HUES48 (cell line): ENCODE results near the gene CHRNB1.

ENCODE experiments used
- H3K27ac ChIP-seq: one replicate; pipeline ENCODE4 v1.7.0; 2013; ENCODE audit warnings: low read depth, low read length, inconsistent platforms
- H3K27me3 ChIP-seq: 2 replicates; pipeline ENCODE4 v1.6.1; 2013; ENCODE audit warnings: mild to moderate bottlenecking, low read length; ENCODE audit not compliant: control insufficient read depth, insufficient read depth
- H3K36me3 ChIP-seq: 2 replicates; pipeline ENCODE4 v1.6.1; 2013; ENCODE audit warnings: low read length; ENCODE audit not compliant: control insufficient read depth, insufficient read depth
- H3K4me1 ChIP-seq: 2 replicates; pipeline ENCODE4 v1.6.1; 2013; ENCODE audit warnings: mild to moderate bottlenecking, low read length; ENCODE audit not compliant: control insufficient read depth, insufficient read depth
- H3K4me3 ChIP-seq: 2 replicates; pipeline ENCODE4 v1.5.1; 2013; ENCODE audit warnings: mild to moderate bottlenecking, low read depth, low read length
- H3K9ac ChIP-seq: 2 replicates; pipeline ENCODE4 v1.6.1; 2013; ENCODE audit warnings: mild to moderate bottlenecking, low read depth, low read length, moderate library complexity
- H3K9me3 ChIP-seq: 2 replicates; pipeline ENCODE4 v1.6.1; 2013; ENCODE audit warnings: low read length; ENCODE audit not compliant: control insufficient read depth, insufficient read depth

The CHRNB1 gene

DNA sequence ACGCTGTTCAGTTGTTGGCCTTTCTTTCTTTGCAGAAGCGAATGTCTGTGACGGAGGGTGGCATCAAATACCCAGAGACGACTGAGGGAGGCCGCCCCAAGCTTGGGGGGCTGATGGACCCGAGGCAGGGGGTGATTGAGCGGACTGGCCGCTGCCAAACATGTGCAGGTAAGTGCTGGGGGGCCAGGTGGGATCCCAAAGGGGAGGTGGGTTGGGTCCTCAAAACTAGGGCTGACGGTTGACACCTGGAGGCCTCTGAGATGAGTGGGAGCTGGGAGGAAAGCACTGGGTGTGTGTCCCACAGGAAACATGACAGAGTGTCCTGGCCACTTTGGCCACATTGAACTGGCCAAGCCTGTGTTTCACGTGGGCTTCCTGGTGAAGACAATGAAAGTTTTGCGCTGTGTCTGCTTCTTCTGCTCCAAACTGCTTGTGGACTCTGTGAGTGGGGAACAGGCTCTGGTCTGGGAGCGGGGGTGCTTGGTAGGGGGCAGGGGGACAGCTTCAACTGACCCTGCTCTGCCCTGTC lies 51.1 kb downstream of the CHRNB1 start:
- Histone ChIP-seq H3K27ac (no peak overlapping the region), H3K4me3 (no peak overlapping the region), H3K27me3 (no peaks in the 10 kb centered on the region), H3K4me1 (no peaks in the 10 kb centered on the region), H3K9ac (no peak overlapping the region), H3K36me3 (peaks cover 65% of the 10 kb centered on the region), H3K9me3 (no peaks in the 10 kb centered on the region)

DNA sequence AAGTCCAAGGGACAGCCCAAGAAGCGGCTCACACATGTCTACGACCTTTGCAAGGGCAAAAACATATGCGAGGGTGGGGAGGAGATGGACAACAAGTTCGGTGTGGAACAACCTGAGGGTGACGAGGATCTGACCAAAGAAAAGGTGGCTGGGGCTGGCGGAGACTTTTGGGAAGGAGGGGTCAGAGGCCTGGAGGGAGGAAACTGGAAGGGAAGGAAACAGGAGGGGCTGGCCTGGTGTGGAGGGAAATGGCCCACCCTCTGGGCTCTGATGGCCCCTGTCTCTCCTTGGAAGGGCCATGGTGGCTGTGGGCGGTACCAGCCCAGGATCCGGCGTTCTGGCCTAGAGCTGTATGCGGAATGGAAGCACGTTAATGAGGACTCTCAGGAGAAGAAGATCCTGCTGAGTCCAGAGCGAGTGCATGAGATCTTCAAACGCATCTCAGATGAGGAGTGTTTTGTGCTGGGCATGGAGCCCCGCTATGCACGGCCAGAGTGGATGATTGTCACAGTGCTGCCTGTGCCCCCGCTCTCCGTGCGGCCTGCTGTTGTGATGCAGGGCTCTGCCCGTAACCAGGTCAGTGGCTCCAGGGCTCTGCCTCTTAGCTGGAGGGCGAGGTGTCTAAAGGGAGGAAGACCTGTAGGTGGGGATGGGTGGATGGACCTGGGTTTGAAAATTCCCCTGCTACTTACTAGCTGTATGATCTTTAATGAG lies 51.8 kb downstream of the CHRNB1 start:
- no peak overlapping the region for H3K4me3 ChIP-seq
- no peaks in the 10 kb centered on the region for H3K9me3 ChIP-seq
- H3K27me3 ChIP-seq = no peaks in the 10 kb centered on the region
- no peaks in the 10 kb centered on the region for H3K4me1 ChIP-seq
- H3K36me3 ChIP-seq = peaks cover 71% of the 10 kb centered on the region
- H3K27ac ChIP-seq = no peak overlapping the region
- H3K9ac ChIP-seq = no peak overlapping the region

DNA sequence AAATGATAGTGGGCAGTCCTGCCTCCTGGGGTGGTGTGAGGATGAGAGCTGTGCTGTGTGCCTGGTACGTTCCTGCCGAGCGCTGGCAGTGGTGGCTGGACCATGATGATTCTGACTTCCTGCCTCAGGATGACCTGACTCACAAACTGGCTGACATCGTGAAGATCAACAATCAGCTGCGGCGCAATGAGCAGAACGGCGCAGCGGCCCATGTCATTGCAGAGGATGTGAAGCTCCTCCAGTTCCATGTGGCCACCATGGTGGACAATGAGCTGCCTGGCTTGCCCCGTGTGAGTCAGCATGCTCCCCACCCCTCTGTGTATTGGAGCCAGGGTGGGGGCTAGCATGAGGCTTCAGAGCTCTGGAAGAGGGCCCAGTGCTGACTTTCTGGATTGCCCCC lies 52.4 kb downstream of the CHRNB1 start:
- Histone ChIP-seq H3K36me3 (peaks cover 73% of the 10 kb centered on the region), H3K4me1 (no peaks in the 10 kb centered on the region), H3K27me3 (no peaks in the 10 kb centered on the region), H3K9me3 (no peaks in the 10 kb centered on the region), H3K4me3 (no peak overlapping the region), H3K27ac (no peak overlapping the region), H3K9ac (no peak overlapping the region)

DNA sequence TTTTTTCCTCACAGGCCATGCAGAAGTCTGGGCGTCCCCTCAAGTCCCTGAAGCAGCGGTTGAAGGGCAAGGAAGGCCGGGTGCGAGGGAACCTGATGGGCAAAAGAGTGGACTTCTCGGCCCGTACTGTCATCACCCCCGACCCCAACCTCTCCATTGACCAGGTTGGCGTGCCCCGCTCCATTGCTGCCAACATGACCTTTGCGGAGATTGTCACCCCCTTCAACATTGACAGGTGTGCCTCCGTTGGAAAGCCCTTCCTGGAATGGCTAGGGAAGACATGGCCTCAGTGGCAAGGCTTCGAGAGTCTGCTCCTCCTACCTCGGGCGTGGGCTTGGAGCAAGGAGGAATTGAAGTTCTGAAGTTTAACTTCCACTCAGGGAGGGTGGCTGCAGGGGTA lies 52.8 kb downstream of the CHRNB1 start:
- H3K9me3 ChIP-seq = no peaks in the 10 kb centered on the region
- no peak overlapping the region for H3K9ac ChIP-seq
- H3K27ac ChIP-seq = no peak overlapping the region
- H3K4me3 ChIP-seq = no peak overlapping the region
- no peaks in the 10 kb centered on the region for H3K27me3 ChIP-seq
- H3K4me1 ChIP-seq = no peaks in the 10 kb centered on the region
- peaks cover 76% of the 10 kb centered on the region for H3K36me3 ChIP-seq

DNA sequence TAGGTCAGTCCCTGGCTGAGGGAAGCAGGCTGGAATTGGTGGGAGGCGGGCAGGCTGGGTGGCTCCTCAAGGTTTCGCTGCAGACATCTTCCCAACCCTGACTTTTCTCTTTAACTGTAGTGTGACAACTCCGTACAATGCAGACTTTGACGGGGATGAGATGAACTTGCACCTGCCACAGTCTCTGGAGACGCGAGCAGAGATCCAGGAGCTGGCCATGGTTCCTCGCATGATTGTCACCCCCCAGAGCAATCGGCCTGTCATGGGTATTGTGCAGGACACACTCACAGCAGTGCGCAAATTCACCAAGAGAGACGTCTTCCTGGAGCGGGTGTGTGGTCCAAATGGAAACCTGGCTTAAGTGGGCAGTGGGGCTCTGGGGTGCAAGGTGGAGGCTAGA lies 54.3 kb downstream of the CHRNB1 start:
- Histone ChIP-seq H3K4me3 (no peak overlapping the region), H3K27ac (no peak overlapping the region), H3K9me3 (no peaks in the 10 kb centered on the region), H3K4me1 (no peaks in the 10 kb centered on the region), H3K9ac (no peak overlapping the region), H3K36me3 (peaks cover 88% of the 10 kb centered on the region), H3K27me3 (no peaks in the 10 kb centered on the region)

DNA sequence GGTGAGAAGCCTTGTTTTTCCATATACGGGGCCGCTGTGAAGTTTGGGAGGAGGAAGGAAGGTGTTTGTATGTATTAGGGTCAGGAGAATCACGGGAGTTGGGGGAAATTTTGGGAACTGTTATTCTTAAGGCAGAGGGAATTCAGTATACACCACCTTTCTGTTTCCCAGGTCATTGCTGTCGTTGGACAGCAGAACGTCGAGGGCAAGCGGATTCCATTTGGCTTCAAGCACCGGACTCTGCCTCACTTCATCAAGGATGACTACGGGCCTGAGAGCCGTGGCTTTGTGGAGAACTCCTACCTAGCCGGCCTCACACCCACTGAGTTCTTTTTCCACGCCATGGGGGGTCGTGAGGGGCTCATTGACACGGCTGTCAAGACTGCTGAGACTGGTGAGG lies 56.9 kb downstream of the CHRNB1 start:
- H3K4me3 ChIP-seq = no peak overlapping the region
- no peaks in the 10 kb centered on the region for H3K9me3 ChIP-seq
- H3K27ac ChIP-seq = no peak overlapping the region
- H3K4me1 ChIP-seq = no peaks in the 10 kb centered on the region
- H3K27me3 ChIP-seq = no peaks in the 10 kb centered on the region
- peaks cover 95% of the 10 kb centered on the region for H3K36me3 ChIP-seq
- H3K9ac ChIP-seq = no peak overlapping the region

DNA sequence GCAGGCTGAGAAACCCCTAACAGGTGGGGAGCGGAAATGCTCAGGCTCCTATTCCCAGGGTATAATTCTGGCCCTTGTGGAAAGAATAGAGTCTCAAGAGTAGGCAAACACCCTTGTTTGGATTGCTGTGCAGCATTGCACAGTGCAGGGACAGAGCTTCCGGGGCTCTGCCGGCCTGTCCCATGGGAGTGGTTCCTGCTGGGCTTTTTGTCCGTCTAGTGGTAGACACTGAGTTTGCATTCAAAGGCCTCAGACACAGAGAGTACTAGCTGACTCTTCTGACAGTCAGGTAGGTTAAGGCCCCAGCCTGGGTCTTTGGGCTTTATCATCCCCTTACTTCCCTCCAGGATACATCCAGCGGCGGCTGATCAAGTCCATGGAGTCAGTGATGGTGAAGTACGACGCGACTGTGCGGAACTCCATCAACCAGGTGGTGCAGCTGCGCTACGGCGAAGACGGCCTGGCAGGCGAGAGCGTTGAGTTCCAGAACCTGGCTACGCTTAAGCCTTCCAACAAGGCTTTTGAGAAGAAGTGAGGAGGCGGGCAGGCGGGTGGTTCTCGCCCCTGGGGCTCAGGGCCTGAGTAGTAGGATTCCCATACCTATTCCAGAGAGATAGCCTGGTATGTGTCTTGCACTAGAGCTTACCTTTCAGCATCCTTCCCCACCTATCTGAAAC lies 57.4 kb downstream of the CHRNB1 start:
- Histone ChIP-seq H3K36me3 (peaks cover 94% of the 10 kb centered on the region), H3K9me3 (no peaks in the 10 kb centered on the region), H3K4me3 (no peak overlapping the region), H3K4me1 (no peaks in the 10 kb centered on the region), H3K9ac (no peak overlapping the region), H3K27ac (no peak overlapping the region), H3K27me3 (no peaks in the 10 kb centered on the region)

DNA sequence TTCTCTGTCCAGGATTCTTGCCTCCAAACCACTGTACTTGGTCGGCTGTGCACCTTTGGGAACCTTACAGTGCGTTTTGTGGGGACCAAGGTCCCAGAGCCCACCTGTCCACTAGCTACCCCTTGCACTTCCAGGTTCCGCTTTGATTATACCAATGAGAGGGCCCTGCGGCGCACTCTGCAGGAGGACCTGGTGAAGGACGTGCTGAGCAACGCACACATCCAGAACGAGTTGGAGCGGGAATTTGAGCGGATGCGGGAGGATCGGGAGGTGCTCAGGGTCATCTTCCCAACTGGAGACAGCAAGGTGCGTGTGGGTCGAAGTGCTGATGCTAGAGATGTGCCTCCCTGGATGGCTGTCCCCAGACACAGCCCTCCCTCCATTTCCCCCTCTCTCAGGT lies 58.1 kb downstream of the CHRNB1 start:
- Histone ChIP-seq H3K27ac (no peak overlapping the region), H3K9ac (no peak overlapping the region), H3K9me3 (no peaks in the 10 kb centered on the region), H3K4me1 (no peaks in the 10 kb centered on the region), H3K27me3 (no peaks in the 10 kb centered on the region), H3K36me3 (peaks cover 94% of the 10 kb centered on the region), H3K4me3 (no peak overlapping the region)

DNA sequence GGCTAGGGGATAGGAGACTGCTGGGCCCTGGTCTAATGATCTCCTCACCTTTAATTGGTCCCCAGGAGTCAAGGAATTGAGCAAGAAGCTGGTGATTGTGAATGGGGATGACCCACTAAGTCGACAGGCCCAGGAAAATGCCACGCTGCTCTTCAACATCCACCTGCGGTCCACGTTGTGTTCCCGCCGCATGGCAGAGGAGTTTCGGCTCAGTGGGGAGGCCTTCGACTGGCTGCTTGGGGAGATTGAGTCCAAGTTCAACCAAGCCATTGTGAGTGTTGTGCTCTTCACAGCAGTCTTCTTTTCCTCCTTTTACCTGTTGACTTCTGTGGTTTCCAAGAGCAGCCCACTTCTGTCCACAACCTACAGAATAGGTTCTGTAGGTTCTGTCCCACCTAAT lies 58.7 kb downstream of the CHRNB1 start:
- H3K36me3 ChIP-seq = peaks cover 94% of the 10 kb centered on the region
- no peaks in the 10 kb centered on the region for H3K9me3 ChIP-seq
- H3K27me3 ChIP-seq = no peaks in the 10 kb centered on the region
- no peak overlapping the region for H3K4me3 ChIP-seq
- no peaks in the 10 kb centered on the region for H3K4me1 ChIP-seq
- H3K27ac ChIP-seq = no peak overlapping the region
- no peak overlapping the region for H3K9ac ChIP-seq
